Neural progenitor cell (in vitro differentiated cells): Measurements from ENCODE around the gene RNF157. TPM values are rescaled to one million over a fixed set of nuclear protein-coding genes. Genes with fewer than 3 reads are reported as not detected.
A peak's percentile ranks its signal among the peaks of the same experiment; 100 is the strongest.

ENCODE experiments used
- DNase-seq: peaks from one replicate; pipeline ENCODE4 v3.0.0-alpha.2; 2016; ENCODE audit warnings: low spot score
- H2AFZ ChIP-seq: fragments of 200-600 bp; sonication (generic); replicated peaks from 2 replicates; pipeline ENCODE4 v1.6.1; 2016; ENCODE audit warnings: antibody characterized with exemption
- H3F3A ChIP-seq: fragments of 200-600 bp; sonication (generic); 2 replicates; pipeline ENCODE4 v1.6.1; 2016; ENCODE audit warnings: antibody characterized with exemption, low read depth
- H3K27ac ChIP-seq: fragments of 200-600 bp; sonication (generic); 2 replicates; pipeline ENCODE4 v1.5.1; 2016; ENCODE audit warnings: mild to moderate bottlenecking
- H3K27me3 ChIP-seq: fragments of 200-600 bp; sonication (generic); 2 replicates; pipeline ENCODE4 v1.6.1; 2016; ENCODE audit warnings: mild to moderate bottlenecking, moderate library complexity
- H3K36me3 ChIP-seq: fragments of 200-600 bp; sonication (generic); 2 replicates; pipeline ENCODE4 v1.5.1; 2016
- H3K4me1 ChIP-seq: fragments of 200-600 bp; sonication (generic); 2 replicates; pipeline ENCODE4 v1.6.1; 2016; ENCODE audit warnings: mixed run types
- H3K4me2 ChIP-seq: fragments of 200-600 bp; sonication (generic); 2 replicates; pipeline ENCODE4 v1.6.1; 2016
- H3K4me3 ChIP-seq: fragments of 200-600 bp; sonication (generic); 2 replicates; pipeline ENCODE4 v1.5.1; 2016
- H3K79me2 ChIP-seq: fragments of 200-600 bp; sonication (generic); 2 replicates; pipeline ENCODE4 v1.6.1; 2016; ENCODE audit warnings: low read depth
- H3K9ac ChIP-seq: fragments of 200-600 bp; sonication (generic); 2 replicates; pipeline ENCODE4 v1.6.1; 2016
- H3K9me3 ChIP-seq: fragments of 200-600 bp; sonication (generic); 2 replicates; pipeline ENCODE4 v1.5.1; 2016; ENCODE audit warnings: low read depth
- H4K20me1 ChIP-seq: fragments of 200-600 bp; sonication (generic); 2 replicates; pipeline ENCODE4 v1.6.1; 2016; ENCODE audit warnings: low read depth
- H3K27ac Mint-ChIP-seq: 3 replicates; pipeline ENCODE4 v1.8.0; 2021; ENCODE audit warnings: mixed read lengths
- H3K27me3 Mint-ChIP-seq: 2 replicates; pipeline ENCODE4 v1.8.0; 2022; ENCODE audit warnings: low read depth, mild to moderate bottlenecking, inconsistent platforms, moderate library complexity, mixed read lengths; ENCODE audit not compliant: insufficient read depth
- H3K36me3 Mint-ChIP-seq: 3 replicates; pipeline ENCODE4 v1.8.0; 2021; ENCODE audit warnings: mixed read lengths
- H3K4me1 Mint-ChIP-seq: 3 replicates; pipeline ENCODE4 v1.8.0; 2021; ENCODE audit warnings: mixed read lengths
- H3K4me3 Mint-ChIP-seq: 3 replicates; pipeline ENCODE4 v1.8.0; 2021; ENCODE audit warnings: mild to moderate bottlenecking, moderate library complexity, mixed read lengths
- H3K9me3 Mint-ChIP-seq: 3 replicates; pipeline ENCODE4 v1.8.0; 2020; ENCODE audit warnings: mixed read lengths
- EZH2 ChIP-seq: fragments of 200-600 bp; sonication (generic); IDR thresholded peaks from 2 replicates; pipeline ENCODE4 v1.6.1; 2017; ENCODE audit warnings: antibody characterized with exemption, mild to moderate bottlenecking, moderate library complexity
- EZH2phosphoT487 ChIP-seq: fragments of 200-600 bp; sonication (generic); IDR thresholded peaks from 2 replicates; pipeline ENCODE4 v1.6.1; 2017; ENCODE audit warnings: antibody characterized with exemption
- total RNA-seq: library from RNA; depleted of rRNA; stranded (reverse); fragments of >200 nt; gene quantifications from 2 replicates; pipeline ENCODE4 v1.2.3, GENCODE V29; 2015; ENCODE audit warnings: low replicate concordance
- TF ChIP-seq, protein P1 (sequence below): fragments of 200-600 bp; sonication (generic); IDR thresholded peaks from 2 replicates; pipeline ENCODE4 v1.5.1; 2017; ENCODE audit warnings: antibody characterized with exemption, mild to moderate bottlenecking

The RNF157 gene
- total RNA-seq, 1 donor from 2014 or later, result 21.0 TPM

DNA sequence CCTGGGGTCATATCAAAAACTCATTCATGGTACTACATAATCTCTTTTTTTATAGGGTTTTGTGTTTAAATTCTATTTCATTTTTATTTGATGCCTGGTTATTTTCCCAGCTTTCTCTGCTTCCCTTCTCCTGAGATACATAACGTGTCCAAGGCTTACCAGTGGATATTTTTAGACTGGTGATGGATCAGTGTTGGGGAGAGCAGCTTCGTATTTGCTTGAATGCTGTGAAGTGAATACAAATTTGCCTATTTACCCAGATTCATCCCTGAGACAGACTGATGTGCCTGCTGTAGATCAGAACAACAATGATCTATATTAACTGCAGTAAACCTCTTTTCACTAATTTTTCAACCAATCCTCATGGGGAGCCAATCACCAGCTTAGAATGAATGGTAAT is 56.0 kb downstream of the RNF157 start:
- Histone ChIP-seq H3K9me3 (no peaks in the 10 kb centered on the region), H3K36me3 (no peaks in the 10 kb centered on the region), H3F3A (no peaks in the 10 kb centered on the region), H2AFZ (no peak overlapping the region), H3K9ac (no peak overlapping the region), H3K27ac (no peak overlapping the region), H3K4me3 (no peak overlapping the region), H4K20me1 (no peaks in the 10 kb centered on the region), H3K27me3 (no peaks in the 10 kb centered on the region), H3K4me2 (no peak overlapping the region), H3K79me2 (no peaks in the 10 kb centered on the region), H3K4me1 (peaks cover 2% of the 10 kb centered on the region)
- no peaks in the 10 kb centered on the region for H3K27me3 Mint-ChIP-seq
- no peak overlapping the region for H3K4me3 Mint-ChIP-seq
- H3K36me3 Mint-ChIP-seq, result peaks cover 3% of the 10 kb centered on the region
- H3K27ac Mint-ChIP-seq, result no peak overlapping the region
- H3K4me1 Mint-ChIP-seq, result peaks cover 9% of the 10 kb centered on the region
- no peaks in the 10 kb centered on the region for H3K9me3 Mint-ChIP-seq
- no peak for DNase-seq
- no peak for TF ChIP-seq EZH2phosphoT487
- TF ChIP-seq, protein P1, sequence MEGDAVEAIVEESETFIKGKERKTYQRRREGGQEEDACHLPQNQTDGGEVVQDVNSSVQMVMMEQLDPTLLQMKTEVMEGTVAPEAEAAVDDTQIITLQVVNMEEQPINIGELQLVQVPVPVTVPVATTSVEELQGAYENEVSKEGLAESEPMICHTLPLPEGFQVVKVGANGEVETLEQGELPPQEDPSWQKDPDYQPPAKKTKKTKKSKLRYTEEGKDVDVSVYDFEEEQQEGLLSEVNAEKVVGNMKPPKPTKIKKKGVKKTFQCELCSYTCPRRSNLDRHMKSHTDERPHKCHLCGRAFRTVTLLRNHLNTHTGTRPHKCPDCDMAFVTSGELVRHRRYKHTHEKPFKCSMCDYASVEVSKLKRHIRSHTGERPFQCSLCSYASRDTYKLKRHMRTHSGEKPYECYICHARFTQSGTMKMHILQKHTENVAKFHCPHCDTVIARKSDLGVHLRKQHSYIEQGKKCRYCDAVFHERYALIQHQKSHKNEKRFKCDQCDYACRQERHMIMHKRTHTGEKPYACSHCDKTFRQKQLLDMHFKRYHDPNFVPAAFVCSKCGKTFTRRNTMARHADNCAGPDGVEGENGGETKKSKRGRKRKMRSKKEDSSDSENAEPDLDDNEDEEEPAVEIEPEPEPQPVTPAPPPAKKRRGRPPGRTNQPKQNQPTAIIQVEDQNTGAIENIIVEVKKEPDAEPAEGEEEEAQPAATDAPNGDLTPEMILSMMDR, result no peak
- no peak for TF ChIP-seq EZH2

DNA sequence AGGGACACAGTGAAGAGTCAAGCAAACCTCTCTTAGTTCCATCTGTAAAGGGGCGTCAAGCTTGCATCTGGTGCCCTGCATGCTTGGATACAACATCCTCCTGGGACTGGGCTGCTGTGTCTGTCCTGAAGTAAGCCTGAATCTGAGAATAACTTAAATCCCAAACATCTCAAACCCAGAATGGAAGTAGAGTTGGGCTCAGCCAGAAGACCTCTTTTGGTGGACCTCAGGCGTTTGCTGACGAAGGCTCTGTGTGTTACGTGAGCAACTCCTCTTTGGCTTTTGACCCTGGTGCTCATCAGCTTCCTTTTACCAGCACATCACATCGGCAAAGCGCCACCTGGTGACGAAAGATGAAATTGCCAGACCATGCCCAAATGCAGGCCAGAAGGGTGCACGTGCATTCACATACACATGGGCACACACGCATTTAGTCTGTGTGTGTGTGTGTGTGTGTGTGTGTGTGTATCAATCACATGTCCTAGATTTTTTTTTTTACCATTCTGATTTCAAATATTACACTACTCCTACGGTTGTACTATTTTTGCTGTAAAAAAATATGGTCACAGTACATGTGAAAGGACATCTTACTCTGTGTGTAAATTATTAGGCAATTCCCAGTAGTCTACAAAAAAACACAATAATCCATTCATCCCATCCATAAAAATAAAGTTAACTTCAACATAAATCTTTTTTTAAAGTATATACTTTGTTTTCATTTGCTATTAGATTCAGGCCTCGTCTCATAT is 58.1 kb downstream of the RNF157 start:
- Histone ChIP-seq H3K27me3 (no peaks in the 10 kb centered on the region), H4K20me1 (no peaks in the 10 kb centered on the region), H3F3A (no peaks in the 10 kb centered on the region), H3K9ac (no peak overlapping the region), H3K27ac (no peak overlapping the region), H3K9me3 (no peaks in the 10 kb centered on the region), H2AFZ (no peak overlapping the region), H3K4me3 (no peak overlapping the region), H3K79me2 (no peaks in the 10 kb centered on the region), H3K4me1 (peaks cover 2% of the 10 kb centered on the region), H3K4me2 (no peak overlapping the region), H3K36me3 (no peaks in the 10 kb centered on the region)
- H3K4me3 Mint-ChIP-seq, result no peak overlapping the region
- no peaks in the 10 kb centered on the region for H3K36me3 Mint-ChIP-seq
- peaks cover 9% of the 10 kb centered on the region for H3K4me1 Mint-ChIP-seq
- H3K9me3 Mint-ChIP-seq, result no peaks in the 10 kb centered on the region
- H3K27ac Mint-ChIP-seq, result no peak overlapping the region
- H3K27me3 Mint-ChIP-seq, result no peaks in the 10 kb centered on the region
- TF ChIP-seq, protein P1, result peak; percentile 94
- TF ChIP-seq EZH2phosphoT487, result no peak
- no peak for TF ChIP-seq EZH2
- peak; percentile 87 for DNase-seq

DNA sequence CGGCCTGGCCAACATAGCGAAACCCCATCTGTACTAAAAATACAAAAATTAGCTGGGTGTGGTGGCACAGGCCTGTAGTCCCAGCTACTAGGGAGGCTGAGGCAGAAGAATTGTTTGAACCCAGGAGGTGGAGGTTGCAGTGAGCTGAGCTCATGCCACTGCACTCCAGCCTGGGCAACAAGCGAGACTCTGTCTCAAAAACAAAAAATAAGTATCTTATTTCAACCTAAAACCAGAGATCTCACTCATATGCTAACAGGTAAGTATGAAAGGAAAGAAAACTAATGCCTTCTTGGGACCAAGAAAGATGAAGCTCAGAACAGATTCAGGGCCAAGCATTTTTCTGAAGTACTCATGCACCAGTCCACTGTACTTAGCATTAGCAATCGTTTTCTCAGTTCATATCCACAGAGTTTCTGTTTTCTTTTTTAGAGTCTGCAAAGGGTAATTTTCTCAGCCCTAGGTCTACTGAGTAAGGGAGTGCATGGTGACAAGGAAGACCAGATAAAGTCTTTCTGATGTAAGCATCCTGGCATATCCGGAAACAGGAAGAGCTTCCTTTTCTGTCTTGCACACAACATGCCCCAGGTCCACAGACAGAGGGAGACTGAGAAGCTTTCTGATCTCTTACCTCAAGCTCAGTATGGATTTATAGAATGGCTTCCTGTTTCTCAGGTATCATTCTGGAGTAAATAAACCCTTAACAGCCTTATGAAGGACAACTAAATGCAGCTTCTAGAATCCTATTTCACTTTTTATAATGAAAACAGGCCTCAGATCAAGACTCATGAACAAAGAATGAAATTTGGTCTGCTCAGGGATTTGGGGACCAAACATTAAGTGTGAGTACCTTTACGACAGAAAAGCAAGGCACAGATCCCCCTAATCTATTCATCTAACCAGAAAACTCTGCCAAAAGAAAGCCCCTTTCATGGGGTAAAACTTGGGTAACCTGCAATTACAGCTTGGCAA is 60.5 kb downstream of the RNF157 start:
- H3K27ac Mint-ChIP-seq, result no peak overlapping the region
- DNase-seq, result no peak
- Histone ChIP-seq H4K20me1 (no peaks in the 10 kb centered on the region), H3K4me1 (peaks cover 2% of the 10 kb centered on the region), H3K36me3 (no peaks in the 10 kb centered on the region), H3F3A (no peaks in the 10 kb centered on the region), H3K27ac (no peak overlapping the region), H3K4me2 (no peak overlapping the region), H3K9ac (no peak overlapping the region), H3K27me3 (no peaks in the 10 kb centered on the region), H2AFZ (no peak overlapping the region), H3K79me2 (no peaks in the 10 kb centered on the region), H3K9me3 (no peaks in the 10 kb centered on the region), H3K4me3 (no peak overlapping the region)
- H3K9me3 Mint-ChIP-seq, result no peaks in the 10 kb centered on the region
- no peaks in the 10 kb centered on the region for H3K36me3 Mint-ChIP-seq
- H3K4me1 Mint-ChIP-seq, result peaks cover 6% of the 10 kb centered on the region
- H3K27me3 Mint-ChIP-seq, result no peaks in the 10 kb centered on the region
- no peak overlapping the region for H3K4me3 Mint-ChIP-seq
- TF ChIP-seq, protein P1, result no peak
- no peak for TF ChIP-seq EZH2phosphoT487
